Measurements from ENCODE around the gene TP53AIP1. TPM values are rescaled to one million over a fixed set of nuclear protein-coding genes. Genes with fewer than 3 reads are reported as not detected.

Gene TP53AIP1
- total and polyA plus RNA-seq, 9 of the 15 experiments (the other 6 are each of a cell fraction or from before 2014, with no cell fraction given) = not detected

GRCh38 chr11:128907585-128907984 lies 35.1 kb downstream of the TP53AIP1 start:
- ChIA-PET CTCF (ENCODE audit: low intra/inter-chr PET ratio) (no interaction called here), POLR2A (interaction anchor here (0.9 kb wide), 1 partner anchor 11 kb away, joined by 3 read pairs; no protein-coding TSS in a partner anchor)
- BruUV-seq (replicated peaks) = no TSS peak
- Histone ChIP-seq H3K9me3 (replicated peaks; ENCODE audit: control insufficient read depth, insufficient read depth, low read depth, low read length) (no peaks in the 10 kb centered on the region), H3K36me3 (ENCODE audit: control insufficient read depth, insufficient read depth, low read length) (no peaks in the 10 kb centered on the region), H3K9ac (ENCODE audit: insufficient read depth in 1 of 2, low read depth in 2 of 2, low read length in 2 of 2) (no peak overlapping the region), H3K27me3 (ENCODE audit: control insufficient read depth in 2 of 2, insufficient read depth in 2 of 2, low read length in 2 of 2) (peaks cover 6 to 30% of the 10 kb centered on the region in 2 experiments), H3K4me1 (replicated peaks in 1 of 2; ENCODE audit: control insufficient read depth in 2 of 2, insufficient read depth in 2 of 2, low read length in 2 of 2) (0 out of 5 replicates have a peak, but pooled peaks cover 0 to 4% of the 10 kb centered on the region in 2 experiments), H3K4me2 (ENCODE audit: insufficient read depth, low read length) (no peak overlapping the region), H3K27ac (ENCODE audit: extremely low read depth, low read depth, low read length) (no peak overlapping the region), H4K20me1 (replicated peaks; ENCODE audit: control insufficient read depth, insufficient read depth, low read length) (no peaks in the 10 kb centered on the region; the same call in 1 of the 2 replicates), H2AFZ (ENCODE audit: low read depth, low read length) (no peak overlapping the region), H3K4me3 (no peak overlapping the region), H3K9me1 (ENCODE audit: control insufficient read depth, insufficient read depth, low read length) (no peaks in the 10 kb centered on the region), H3K79me2 (ENCODE audit: control insufficient read depth, insufficient read depth, low read length) (no peaks in the 10 kb centered on the region)
- no peak for TF ChIP-seq ZNF253 (CRISPR knock-in tag; conservative IDR thresholded peaks at IDR 0.05)
- DNase-seq (ENCODE audit: extremely low read depth in 1 of 4, low spot score in 3 of 4) (no peak), FAIRE-seq (no peak), ATAC-seq (no peak)
- 0% methylated on average over 4 of the region's 4 CpGs for WGBS (ENCODE audit: insufficient coverage, low coverage, missing lambda C conversion rate)
- intact Hi-C loops (cut with micrococcal nuclease) (no loop called here), in situ Hi-C loops (cut with MboI) (no loop called here)

DNA sequence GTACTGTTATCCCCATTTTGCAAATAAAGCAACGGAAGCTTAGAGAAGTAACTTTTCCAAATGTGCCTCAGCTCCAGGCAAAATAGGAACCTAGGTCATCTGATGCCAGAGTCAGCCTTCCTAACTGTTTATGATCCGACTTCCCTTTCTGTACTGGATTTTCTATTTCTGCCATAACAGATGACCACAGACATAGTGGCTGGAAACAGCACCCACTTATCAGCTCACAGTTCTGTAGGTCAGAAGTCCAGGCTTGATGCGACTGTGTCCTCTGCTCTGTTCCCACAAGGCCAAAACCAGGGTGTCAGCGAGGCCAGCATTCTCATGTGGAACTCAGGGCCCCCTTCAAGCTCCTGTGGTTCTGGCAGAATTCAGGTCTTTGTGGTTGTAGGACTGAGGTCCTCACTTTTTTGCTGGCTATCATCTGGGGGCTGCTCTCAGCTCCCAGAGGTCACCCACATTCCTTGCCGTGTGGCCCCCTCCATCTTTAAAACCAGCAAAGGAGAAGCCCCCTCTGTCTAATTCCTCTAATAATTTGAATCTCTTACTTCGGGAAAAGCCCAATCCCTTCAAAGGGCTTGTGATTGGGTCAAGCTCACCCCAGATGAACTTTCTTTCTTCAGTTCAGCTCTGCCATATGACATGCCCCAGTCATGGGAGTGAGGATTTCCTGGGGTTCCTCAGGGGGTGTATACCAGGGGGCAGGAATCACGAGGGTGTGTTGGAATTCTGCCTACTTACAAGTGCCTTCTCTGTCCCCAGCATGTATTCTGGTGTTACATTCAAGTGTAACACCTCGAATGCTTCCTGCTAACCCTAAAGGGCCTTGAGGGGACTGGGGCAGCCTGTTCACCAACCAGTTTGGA lies 36.3 kb downstream of the TP53AIP1 start:
- ChIA-PET POLR2A (no interaction called here), CTCF (ENCODE audit: low intra/inter-chr PET ratio) (no interaction called here)
- intact Hi-C loops (cut with micrococcal nuclease) (no loop called here), in situ Hi-C loops (cut with MboI) (no loop called here)
- H3K9me3 ChIP-seq (replicated peaks; ENCODE audit: control insufficient read depth, insufficient read depth, low read depth, low read length) = no peaks in the 10 kb centered on the region
- whole genome bisulfite sequencing (ENCODE audit: insufficient coverage, low coverage, missing lambda C conversion rate) = 2% methylated on average over 8 of the region's 8 CpGs
- ATAC-seq = no peak
- no peaks in the 10 kb centered on the region for H3K36me3 ChIP-seq (ENCODE audit: control insufficient read depth, insufficient read depth, low read length)
- 0 out of 5 replicates have a peak, but pooled peaks cover 0 to 4% of the 10 kb centered on the region in 2 experiments for H3K4me1 ChIP-seq (replicated peaks in 1 of 2; ENCODE audit: control insufficient read depth in 2 of 2, insufficient read depth in 2 of 2, low read length in 2 of 2)
- H4K20me1 ChIP-seq (replicated peaks; ENCODE audit: control insufficient read depth, insufficient read depth, low read length) = no peaks in the 10 kb centered on the region; the same call in 1 of the 2 replicates
- H3K4me3 ChIP-seq = no peak overlapping the region
- H3K9ac ChIP-seq (ENCODE audit: insufficient read depth in 1 of 2, low read depth in 2 of 2, low read length in 2 of 2) = no peak overlapping the region
- FAIRE-seq = no peak
- BruUV-seq (replicated peaks) = no TSS peak
- no peak overlapping the region for H2AFZ ChIP-seq (ENCODE audit: low read depth, low read length)
- no peak overlapping the region for H3K4me2 ChIP-seq (ENCODE audit: insufficient read depth, low read length)
- peaks cover 11 to 34% of the 10 kb centered on the region in 2 experiments for H3K27me3 ChIP-seq (ENCODE audit: control insufficient read depth in 2 of 2, insufficient read depth in 2 of 2, low read length in 2 of 2)
- H3K27ac ChIP-seq (ENCODE audit: extremely low read depth, low read depth, low read length) = no peak overlapping the region
- no peaks in the 10 kb centered on the region for H3K9me1 ChIP-seq (ENCODE audit: control insufficient read depth, insufficient read depth, low read length)
- H3K79me2 ChIP-seq (ENCODE audit: control insufficient read depth, insufficient read depth, low read length) = no peaks in the 10 kb centered on the region
- DNase-seq (ENCODE audit: extremely low read depth in 1 of 4, low spot score in 3 of 4) = no peak
- TF ChIP-seq BDP1 (IDR thresholded peaks at IDR 0.05; ENCODE audit: insufficient read depth, insufficient read length) (no peak), NFE2L1 (tag; IDR thresholded peaks at IDR 0.05; ENCODE audit: borderline replicate concordance, low read depth) (no peak), TGIF2 (CRISPR knock-in tag; IDR thresholded peaks at IDR 0.05) (no peak), ZNF551 (CRISPR knock-in tag; IDR thresholded peaks at IDR 0.05) (no peak), KLF6 (CRISPR knock-in tag; IDR thresholded peaks at IDR 0.05; ENCODE audit: borderline replicate concordance) (no peak), ZNF165 (CRISPR knock-in tag; IDR thresholded peaks at IDR 0.05; ENCODE audit: borderline replicate concordance) (no peak), MED1 (CRISPR knock-in tag; IDR thresholded peaks at IDR 0.05; ENCODE audit: borderline replicate concordance) (no peak), TARDBP (IDR thresholded peaks at IDR 0.05) (no peak), E2F5 (CRISPR knock-in tag; IDR thresholded peaks at IDR 0.05) (no peak), MCM5 (IDR thresholded peaks at IDR 0.05; ENCODE audit: low read depth) (no peak), ZFP1 (CRISPR knock-in tag; IDR thresholded peaks at IDR 0.05) (no peak), IFI16 (CRISPR knock-in tag; IDR thresholded peaks at IDR 0.05) (no peak), NR2C1 (IDR thresholded peaks at IDR 0.05) (no peak), NR2C1 (tag; IDR thresholded peaks at IDR 0.05) (no peak)

Data from K562 (cell line).